HepG2 (cell line): ENCODE results near the gene FSHB. TPM values are rescaled to one million over a fixed set of nuclear protein-coding genes. Genes with fewer than 3 reads are reported as not detected.
A peak's percentile ranks its signal among the peaks of the same experiment; 100 is the strongest.

Experiments
- ATAC-seq: fragments of 200-7000 bp; cut with Tn5 transposase; 3 replicates; pipeline ENCODE4 v1.9.1; 2020; ENCODE audit warnings: mild to moderate bottlenecking, moderate library complexity
- BruUV-seq: library from RNA; stranded (reverse); fragments of 400-500 nt; replicated peaks from 2 replicates; lab custom pipeline; 2021; lab: Mats Ljungman, UMichigan
- CTCF ChIA-PET: fragments of 300-600 bp; formaldehyde crosslinking; extraction: SDS; loops from one replicate; lab custom pipeline; 2021; ENCODE audit warnings: low total read pairs, inconsistent platforms, low intra/inter-chr PET ratio; lab: Yijun Ruan, JAX
- POLR2A ChIA-PET: fragments of 350-600 bp; sonication (Branson Sonifier 250); formaldehyde crosslinking; loops from one replicate; lab custom pipeline; 2020; ENCODE audit warnings: antibody characterized with exemption, inconsistent platforms; lab: Yijun Ruan, JAX
- DNase-seq: peaks from one replicate; pipeline ENCODE4 v3.0.0-alpha.2; 2015; ENCODE audit warnings: low spot score
- FAIRE-seq: peaks from 3 replicates; lab custom pipeline; 2011; peaks lifted over from hg19 to GRCh38; lab: Jason Lieb, UNC
- H2AFZ ChIP-seq: one replicate; pipeline ENCODE4 v1.6.1; 2011; ENCODE audit warnings: low read length, inconsistent platforms
- H3K27ac ChIP-seq: fragments of 300-600 bp; 3 replicates; pipeline ENCODE4 v1.8.0; 2011; ENCODE audit warnings: mixed run types, mild to moderate bottlenecking, mixed read lengths, low read length, inconsistent platforms; ENCODE audit not compliant: insufficient read depth; ENCODE audit errors: extremely low read length
- H3K27me3 ChIP-seq, 2 experiments: fragments of 200-600 bp in 1 of 2; 2 replicates in 1 of 2; 3 replicates in 1 of 2; pipeline versions ENCODE4 v1.6.0 to v1.8.0; 2011; ENCODE audit warnings: low read length in 2 of 2, mild to moderate bottlenecking in 2 of 2, moderate library complexity in 2 of 2, inconsistent platforms in 1 of 2; ENCODE audit not compliant: insufficient read depth in 2 of 2, control insufficient read depth in 1 of 2
- H3K36me3 ChIP-seq, 2 experiments: fragments of 200-600 bp in 1 of 2; replicated peaks in 1 of 2; 2 replicates in 1 of 2; 3 replicates in 1 of 2; pipeline versions ENCODE4 v1.5.1 to v1.8.0; 2011; ENCODE audit warnings: low read length in 2 of 2, inconsistent platforms in 1 of 2; ENCODE audit not compliant: insufficient read depth in 2 of 2, control insufficient read depth in 1 of 2
- H3K4me1 ChIP-seq: 2 replicates; pipeline ENCODE4 v1.5.1; 2012; ENCODE audit warnings: low read length, inconsistent platforms; ENCODE audit not compliant: insufficient read depth
- H3K4me2 ChIP-seq: 2 replicates; pipeline ENCODE4 v1.6.0; 2011; ENCODE audit warnings: low read depth, low read length, inconsistent platforms
- H3K4me3 ChIP-seq, 3 experiments: fragments of 200-600 bp in 1 of 3; sonication (generic), shearing (Covaris generic) in 1 of 3; replicated peaks in 1 of 3; 2 replicates each; pipeline ENCODE4 v1.5.1; 2011 to 2016; ENCODE audit warnings: low read length in 3 of 3, inconsistent platforms in 2 of 3, low read depth in 2 of 3, mild to moderate bottlenecking in 2 of 3, control low read depth in 1 of 3, mixed read lengths in 1 of 3; ENCODE audit not compliant: insufficient read depth in 1 of 3
- H3K79me2 ChIP-seq: one replicate; pipeline ENCODE4 v1.6.1; 2011; ENCODE audit warnings: low read length, inconsistent platforms; ENCODE audit not compliant: insufficient read depth
- H3K9ac ChIP-seq: 2 replicates; pipeline ENCODE4 v1.6.0; 2011; ENCODE audit warnings: mild to moderate bottlenecking, low read depth, low read length, inconsistent platforms; ENCODE audit not compliant: insufficient read depth
- H3K9me3 ChIP-seq: 2 replicates; pipeline ENCODE4 v1.5.1; 2012; ENCODE audit warnings: mild to moderate bottlenecking, low read length
- H4K20me1 ChIP-seq: 2 replicates; pipeline ENCODE4 v1.6.0; 2011; ENCODE audit warnings: inconsistent platforms, mild to moderate bottlenecking, low read length, moderate library complexity; ENCODE audit not compliant: insufficient read depth
- BCL6 ChIP-seq: IDR thresholded peaks from 2 replicates; pipeline ENCODE4 v1.6.1; 2016; ENCODE audit warnings: missing genetic modification reagents, missing compliant biosample characterization
- GATAD1 ChIP-seq: IDR thresholded peaks from 2 replicates; pipeline ENCODE4 v1.6.1; 2016; ENCODE audit warnings: missing genetic modification reagents, missing compliant biosample characterization
- HIVEP1 ChIP-seq: sonication (generic); formaldehyde crosslinking; IDR thresholded peaks from 2 replicates; pipeline ENCODE4 v1.4.0; 2020; ENCODE audit warnings: mild to moderate bottlenecking, missing genetic modification reagents
- KDM2A ChIP-seq: sonication (generic); formaldehyde crosslinking; IDR thresholded peaks from 2 replicates; pipeline ENCODE4 v1.4.0; 2020; ENCODE audit warnings: low read depth, missing genetic modification reagents, borderline replicate concordance
- NCOA5 ChIP-seq: sonication (generic); formaldehyde crosslinking; IDR thresholded peaks from 2 replicates; pipeline ENCODE4 v1.4.0; 2020; ENCODE audit warnings: missing genetic modification reagents
- NONO ChIP-seq, 2 experiments: fragments of 450-650 bp in 1 of 2; sonication (generic) in 1 of 2; formaldehyde crosslinking in 1 of 2; IDR thresholded peaks in 1 of 2; conservative IDR thresholded peaks in 1 of 2; 2 replicates each; pipeline versions ENCODE4 v1.6.1 to v1.8.0; 2017 to 2022; ENCODE audit warnings: mild to moderate bottlenecking in 1 of 2, missing genetic modification reagents in 1 of 2, moderate library complexity in 1 of 2
- RCOR2 ChIP-seq: IDR thresholded peaks from 2 replicates; pipeline ENCODE4 v1.6.1; 2016; ENCODE audit warnings: missing biosample characterization, missing genetic modification reagents
- SMAD1 ChIP-seq: sonication (generic); formaldehyde crosslinking; IDR thresholded peaks from 2 replicates; pipeline ENCODE4 v1.4.0; 2020; ENCODE audit warnings: missing genetic modification reagents, low read depth, mild to moderate bottlenecking, borderline replicate concordance
- SP2 ChIP-seq: sonication (generic); formaldehyde crosslinking; IDR thresholded peaks from 2 replicates; pipeline ENCODE4 v1.5.1; 2020; ENCODE audit warnings: mild to moderate bottlenecking, missing genetic modification reagents
- SRSF4 ChIP-seq: fragments of 200-400 bp; formaldehyde crosslinking; IDR thresholded peaks from one replicate; pipeline ENCODE4 v1.6.1; 2018; ENCODE audit warnings: mild to moderate bottlenecking, low read depth, low read length, moderate library complexity; ENCODE audit not compliant: poor library complexity, severe bottlenecking
- TBX3 ChIP-seq: fragments of 450-650 bp; IDR thresholded peaks from 2 replicates; pipeline ENCODE4 v1.6.1; 2017; ENCODE audit warnings: antibody characterized with exemption, mild to moderate bottlenecking, inconsistent platforms, borderline replicate concordance
- TEAD3 ChIP-seq: optimal IDR thresholded peaks from 2 replicates; pipeline ENCODE3; 2016; ENCODE audit warnings: borderline replicate concordance
- THAP11 ChIP-seq: IDR thresholded peaks from 2 replicates; pipeline ENCODE4 v1.6.1; 2016; ENCODE audit warnings: missing biosample characterization, missing genetic modification reagents
- THAP8 ChIP-seq: sonication (generic); formaldehyde crosslinking; IDR thresholded peaks from 2 replicates; pipeline ENCODE4 v1.5.1; 2020; ENCODE audit warnings: missing genetic modification reagents, mild to moderate bottlenecking, borderline replicate concordance
- TP53 ChIP-seq: sonication (generic); formaldehyde crosslinking; conservative IDR thresholded peaks from 2 replicates; pipeline ENCODE4 v1.4.0; 2020; ENCODE audit warnings: missing genetic modification reagents
- ZC3H4 ChIP-seq: sonication (generic); formaldehyde crosslinking; IDR thresholded peaks from 2 replicates; pipeline ENCODE4 v1.4.0; 2020; ENCODE audit warnings: missing genetic modification reagents, borderline replicate concordance
- ZNF253 ChIP-seq: sonication (generic); formaldehyde crosslinking; IDR thresholded peaks from 2 replicates; pipeline ENCODE4 v1.8.0; 2022; ENCODE audit warnings: mild to moderate bottlenecking, missing genetic modification reagents, borderline replicate concordance
- ZNF337 ChIP-seq: sonication (generic); formaldehyde crosslinking; IDR thresholded peaks from 2 replicates; pipeline ENCODE4 v1.5.1; 2020; ENCODE audit warnings: missing genetic modification reagents, low read depth, mild to moderate bottlenecking, borderline replicate concordance
- ZNF703 ChIP-seq: sonication (generic); formaldehyde crosslinking; IDR thresholded peaks from 2 replicates; pipeline ENCODE4 v1.5.1; 2020; ENCODE audit warnings: missing genetic modification reagents, mild to moderate bottlenecking, moderate library complexity, borderline replicate concordance
- WGBS: methylation state at CpG from one replicate; pipeline ENCODE4 v1.1.6; 2017; ENCODE audit warnings: low lambda C conversion rate; 5-methylcytosine and 5-hydroxymethylcytosine counted together
- in situ Hi-C: cut with HindIII; loops from 2 replicates; pipeline ENCODE4 v1.10.0; 2017; ENCODE audit warnings: low pct_unique_long_range_greater_than_20kb; ENCODE audit not compliant: extremely low pct_ligation_motif_present
- intact Hi-C: fragments of 100-400 bp; cut with micrococcal nuclease; formaldehyde crosslinking; loops from one replicate; pipeline ENCODE4 v1.10.0; 2022; ENCODE audit not compliant: unreplicated experiment
- polyA plus RNA-seq, 8 experiments: library from polyadenylated mRNA; depleted of rRNA in 3 of 8; stranded (reverse) in 7 of 8; unstranded in 1 of 8; fragments of >200 nt; fragmentation: Illumina TruSeq in 4 of 8; extraction: Trizol in 4 of 8; gene quantifications; 2 replicates each; pipeline versions ENCODE4 v1.2.1 to v1.2.3, GENCODE V29; 2011 to 2016; ENCODE audit warnings: low read depth in 4 of 8, missing spikeins in 1 of 8, mixed read lengths in 1 of 8; ENCODE audit not compliant: insufficient read depth in 1 of 8
- total RNA-seq, 5 experiments: library from RNA; depleted of rRNA; stranded (reverse); fragments of >200 nt; fragmentation: Illumina TruSeq; extraction: Trizol; gene quantifications; 2 replicates each; pipeline ENCODE4 v1.2.3, GENCODE V29; 2016; ENCODE audit warnings: low read depth in 1 of 5

Gene FSHB
- total and polyA plus RNA-seq, 2 of the 13 experiments (the other 11 are each of a cell fraction or from before 2014, with no cell fraction given): not detected

- 6% methylated on average over 3 of the region's 3 CpGs for WGBS
- ChIA-PET POLR2A (no interaction called here), CTCF (no interaction called here)
- H3K27me3 ChIP-seq: no peaks in the 10 kb centered on the region
- H3K79me2 ChIP-seq: no peaks in the 10 kb centered on the region
- H3K4me1 ChIP-seq: no peaks in the 10 kb centered on the region
- no peaks in the 10 kb centered on the region for H4K20me1 ChIP-seq
- no peak overlapping the region for H3K4me2 ChIP-seq
- no peak for DNase-seq
- no peak for FAIRE-seq
- H2AFZ ChIP-seq: no peak overlapping the region
- H3K9me3 ChIP-seq: no peaks in the 10 kb centered on the region
- intact Hi-C loops: no loop called here
- in situ Hi-C loops: no loop called here
- no peak overlapping the region for H3K27ac ChIP-seq
- no peaks in the 10 kb centered on the region for H3K36me3 ChIP-seq
- no peak overlapping the region for H3K9ac ChIP-seq
- H3K4me3 ChIP-seq: no peak overlapping the region
- no peak for ATAC-seq
- no TSS peak for BruUV-seq
- no peak for TF ChIP-seq SP2 (CRISPR knock-in tag)
- TF ChIP-seq THAP8 (CRISPR knock-in tag): no peak
- TF ChIP-seq RCOR2 (CRISPR knock-in tag): no peak
- no peak for TF ChIP-seq ZNF253 (CRISPR knock-in tag)
- peak; percentile 38; the same call in 1 of the 2 replicates for TF ChIP-seq THAP11 (CRISPR knock-in tag)
- TF ChIP-seq GATAD1 (CRISPR knock-in tag): no peak
- TF ChIP-seq BCL6 (CRISPR knock-in tag): no peak
These were observed 26.2 kb downstream of the FSHB start for GRCh38 chr11:30257058-30257457.

DNA sequence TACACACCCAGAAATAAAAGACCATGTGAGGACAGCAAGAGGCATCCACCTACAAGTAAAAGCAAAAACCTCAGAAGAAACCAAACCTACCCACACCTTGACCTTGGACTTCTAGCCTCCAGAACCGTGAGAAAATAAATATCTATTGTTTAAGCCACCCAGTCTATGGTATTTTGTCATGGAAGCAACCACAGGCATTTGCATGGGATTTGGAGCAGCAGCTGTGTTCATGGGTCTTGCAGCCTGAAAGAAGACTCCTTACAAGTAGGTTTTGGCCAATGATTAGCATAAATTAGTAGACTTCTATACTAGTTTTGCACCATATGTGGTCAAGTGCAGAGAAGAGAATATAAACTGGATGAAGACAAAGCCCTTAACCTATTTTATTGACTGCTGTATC lies 27.9 kb downstream of the FSHB start:
- FAIRE-seq (no peak), DNase-seq (no peak), ATAC-seq (no peak)
- H3K9ac ChIP-seq: no peak overlapping the region
- H3K27ac ChIP-seq: no peak overlapping the region
- no peaks in the 10 kb centered on the region for H3K27me3 ChIP-seq
- TF ChIP-seq ZNF703 (no peak), TBX3 (no peak), SMAD1 (no peak), NCOA5 (CRISPR knock-in tag) (no peak), NONO (IDR thresholded peaks at IDR 0.05) (no peak), NONO (CRISPR knock-in tag; conservative IDR thresholded peaks at IDR 0.05) (no peak), ZC3H4 (CRISPR knock-in tag) (no peak), TEAD3 (CRISPR knock-in tag) (no peak), ZNF337 (CRISPR knock-in tag) (no peak), HIVEP1 (CRISPR knock-in tag) (no peak), SRSF4 (no peak), KDM2A (CRISPR knock-in tag) (no peak), TP53 (CRISPR knock-in tag) (no peak)
- no peaks in the 10 kb centered on the region for H3K4me1 ChIP-seq
- in situ Hi-C loops (no loop called here), intact Hi-C loops (no loop called here)
- H3K36me3 ChIP-seq: no peaks in the 10 kb centered on the region
- no peaks in the 10 kb centered on the region for H3K9me3 ChIP-seq
- H4K20me1 ChIP-seq: no peaks in the 10 kb centered on the region
- H2AFZ ChIP-seq: no peak overlapping the region
- H3K4me3 ChIP-seq: no peak overlapping the region
- POLR2A ChIA-PET: no interaction called here
- H3K79me2 ChIP-seq: no peaks in the 10 kb centered on the region
- 0% methylated on average over 1 of the region's 1 CpG for WGBS
- no peak overlapping the region for H3K4me2 ChIP-seq
- CTCF ChIA-PET: no interaction called here
- BruUV-seq: no TSS peak
